Measurements from ENCODE around the gene SEPSECS.

- no peak for TF ChIP-seq POLR2AphosphoS5 (IDR thresholded peaks at IDR 0.05)
- no peak for TF ChIP-seq POLR2A (IDR thresholded peaks at IDR 0.05)
These were observed 14.2 kb downstream of the SEPSECS start for GRCh38 chr4:25146076-25146475.
